ENCODE data around the gene NOLC1. TPM values are rescaled to one million over a fixed set of nuclear protein-coding genes. Genes with fewer than 3 reads are reported as not detected.

NOLC1 gene
- total and polyA plus RNA-seq, 10 of the 15 experiments (the other 5 are each of a cell fraction or from before 2014, with no cell fraction given): 91.7 to 244 (median 128) TPM

GRCh38 chr10:102117391-102118159, 34.6 kb upstream of the NOLC1 start (continued):
- TF ChIP-seq SMC3 (IDR thresholded peaks at IDR 0.05; ENCODE audit: borderline replicate concordance, low read length): no peak
- TF ChIP-seq ZNF687 (IDR thresholded peaks at IDR 0.05): peak; percentile 94
- TF ChIP-seq MTA2 (IDR thresholded peaks at IDR 0.05; ENCODE audit: low read depth): peak; percentile 56
- 0 out of 2 replicates have a peak, but pooled peaks have one; percentile 24 for TF ChIP-seq NR2F1 (conservative IDR thresholded peaks at IDR 0.05)
- TF ChIP-seq IKZF1 (conservative IDR thresholded peaks at IDR 0.05): peak; percentile 67; the same call in 1 of the 2 replicates
- no peak for TF ChIP-seq ZZZ3 (IDR thresholded peaks at IDR 0.05; ENCODE audit: control insufficient read depth, insufficient read length, low read depth)
- no peak for TF ChIP-seq CBX5 (IDR thresholded peaks at IDR 0.05; ENCODE audit: low read depth)
- peak; percentile 14 to 32 (median 28); a peak in 2 of 6 replicates for TF ChIP-seq CTCF (IDR thresholded peaks at IDR 0.05 in 2 of 3, conservative IDR thresholded peaks at IDR 0.05 in 1 of 3; ENCODE audit: control insufficient read depth in 2 of 3, extremely low read depth in 1 of 3, insufficient read depth in 1 of 3, low read depth in 3 of 3, low read length in 3 of 3)
- TF ChIP-seq MEF2B (IDR thresholded peaks at IDR 0.05; ENCODE audit: partially characterized antibody, poor library complexity, severe bottlenecking): peak; percentile 95
- TF ChIP-seq SMARCA5 (IDR thresholded peaks at IDR 0.05): peak; percentile 38; the same call in 1 of the 2 replicates
- peak; percentile 96 for TF ChIP-seq MXI1 (IDR thresholded peaks at IDR 0.05; ENCODE audit: low read depth, low read length)
- no peak for TF ChIP-seq TAF1 (IDR thresholded peaks at IDR 0.05; ENCODE audit: borderline replicate concordance, low read depth, low read length)
- no peak for TF ChIP-seq ZNF622 (IDR thresholded peaks at IDR 0.05)
- peak; percentile 68 for TF ChIP-seq CHD2 (IDR thresholded peaks at IDR 0.05; ENCODE audit: borderline replicate concordance, low read depth, low read length)
- TF ChIP-seq MYC (IDR thresholded peaks at IDR 0.05; ENCODE audit: insufficient read depth, insufficient read length, insufficient replicate concordance, low read length, severe bottlenecking): peak; percentile 81
- peak; percentile 68 for TF ChIP-seq USF2 (IDR thresholded peaks at IDR 0.05; ENCODE audit: borderline replicate concordance, low read depth, low read length)
- peak; percentile 60; the same call in 1 of the 2 replicates for TF ChIP-seq DPF2 (IDR thresholded peaks at IDR 0.05)
- no peak for TF ChIP-seq CHD4 (IDR thresholded peaks at IDR 0.05)
- TF ChIP-seq SUZ12 (IDR thresholded peaks at IDR 0.05; ENCODE audit: unreplicated experiment): no peak
- peak; percentile 96 for TF ChIP-seq RAD51 (IDR thresholded peaks at IDR 0.05)
